H1 (cell line): ENCODE results near the gene PDIA2.
"Not testable (repeated sequence)": the region's sequence is repeated elsewhere in the genome, so short reads cannot be mapped to it uniquely, and the experiment has no call there.

ENCODE experiments used
- BRCA1 ChIP-seq: IDR thresholded peaks from 2 replicates; pipeline ENCODE4 v1.6.1; 2012; ENCODE audit warnings: low read depth, low read length, improper control_type of control experiment
- CBX8 ChIP-seq: fragments of 300-800, 300-1000 bp; sonication (generic); IDR thresholded peaks from 2 replicates; pipeline ENCODE4 v1.7.1; 2016; ENCODE audit warnings: low read depth, low read length, borderline replicate concordance
- CEBPB ChIP-seq: IDR thresholded peaks from 2 replicates; pipeline ENCODE4 v1.6.1; 2012; ENCODE audit warnings: low read depth, low read length
- TF ChIP-seq, protein P1 (sequence below): IDR thresholded peaks from 2 replicates; pipeline ENCODE4 v1.6.1; 2012; ENCODE audit warnings: low read length, inconsistent platforms
- TF ChIP-seq, protein P2 (sequence below), 3 experiments: IDR thresholded peaks; 1 replicate in 2 of 3; 2 replicates in 1 of 3; pipeline versions ENCODE4 v1.5.1 to v1.6.1; 2011; ENCODE audit warnings: low read length in 3 of 3, mild to moderate bottlenecking in 3 of 3, inconsistent platforms in 2 of 3, low read depth in 1 of 3, moderate library complexity in 1 of 3; ENCODE audit not compliant: insufficient read depth in 1 of 3; ENCODE audit errors: control extremely low read depth in 1 of 3

DNA sequence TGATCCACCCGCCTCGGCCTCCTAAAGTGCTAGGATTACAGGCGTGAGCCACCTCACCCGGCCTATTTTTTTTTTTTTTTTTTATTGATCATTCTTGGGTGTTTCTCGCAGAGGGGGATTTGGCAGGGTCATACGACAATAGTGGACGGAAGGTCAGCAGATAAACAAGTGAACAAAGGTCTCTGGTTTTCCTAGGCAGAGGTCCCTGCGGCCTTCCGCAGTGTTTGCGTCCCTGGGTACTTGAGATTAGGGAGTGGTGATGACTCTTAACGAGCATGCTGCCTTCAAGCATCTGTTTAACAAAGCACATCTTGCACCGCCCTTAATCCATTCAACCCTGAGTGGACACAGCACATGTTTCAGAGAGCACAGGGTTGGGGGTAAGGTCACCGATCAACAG, 24.9 kb upstream of the PDIA2 start:
- TF ChIP-seq, protein P1, sequence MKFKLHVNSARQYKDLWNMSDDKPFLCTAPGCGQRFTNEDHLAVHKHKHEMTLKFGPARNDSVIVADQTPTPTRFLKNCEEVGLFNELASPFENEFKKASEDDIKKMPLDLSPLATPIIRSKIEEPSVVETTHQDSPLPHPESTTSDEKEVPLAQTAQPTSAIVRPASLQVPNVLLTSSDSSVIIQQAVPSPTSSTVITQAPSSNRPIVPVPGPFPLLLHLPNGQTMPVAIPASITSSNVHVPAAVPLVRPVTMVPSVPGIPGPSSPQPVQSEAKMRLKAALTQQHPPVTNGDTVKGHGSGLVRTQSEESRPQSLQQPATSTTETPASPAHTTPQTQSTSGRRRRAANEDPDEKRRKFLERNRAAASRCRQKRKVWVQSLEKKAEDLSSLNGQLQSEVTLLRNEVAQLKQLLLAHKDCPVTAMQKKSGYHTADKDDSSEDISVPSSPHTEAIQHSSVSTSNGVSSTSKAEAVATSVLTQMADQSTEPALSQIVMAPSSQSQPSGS = not testable (repeated sequence)
- TF ChIP-seq, protein P2, sequence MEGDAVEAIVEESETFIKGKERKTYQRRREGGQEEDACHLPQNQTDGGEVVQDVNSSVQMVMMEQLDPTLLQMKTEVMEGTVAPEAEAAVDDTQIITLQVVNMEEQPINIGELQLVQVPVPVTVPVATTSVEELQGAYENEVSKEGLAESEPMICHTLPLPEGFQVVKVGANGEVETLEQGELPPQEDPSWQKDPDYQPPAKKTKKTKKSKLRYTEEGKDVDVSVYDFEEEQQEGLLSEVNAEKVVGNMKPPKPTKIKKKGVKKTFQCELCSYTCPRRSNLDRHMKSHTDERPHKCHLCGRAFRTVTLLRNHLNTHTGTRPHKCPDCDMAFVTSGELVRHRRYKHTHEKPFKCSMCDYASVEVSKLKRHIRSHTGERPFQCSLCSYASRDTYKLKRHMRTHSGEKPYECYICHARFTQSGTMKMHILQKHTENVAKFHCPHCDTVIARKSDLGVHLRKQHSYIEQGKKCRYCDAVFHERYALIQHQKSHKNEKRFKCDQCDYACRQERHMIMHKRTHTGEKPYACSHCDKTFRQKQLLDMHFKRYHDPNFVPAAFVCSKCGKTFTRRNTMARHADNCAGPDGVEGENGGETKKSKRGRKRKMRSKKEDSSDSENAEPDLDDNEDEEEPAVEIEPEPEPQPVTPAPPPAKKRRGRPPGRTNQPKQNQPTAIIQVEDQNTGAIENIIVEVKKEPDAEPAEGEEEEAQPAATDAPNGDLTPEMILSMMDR (IDR thresholded peaks at IDR 0.05; ENCODE audit: control extremely low read depth in 1 of 3, insufficient read depth in 1 of 3, low read depth in 1 of 3, low read length in 3 of 3) = not testable (repeated sequence)
- TF ChIP-seq BRCA1, CEBPB, CBX8: not testable (repeated sequence)
